HG02678 (cell line): ENCODE results near the gene MSX1.

Experiments used
- ATAC-seq: cut with Tn5 transposase; IDR thresholded peaks from one replicate; pipeline ENCODE4 v1.9.1; 2021; ENCODE audit warnings: mild to moderate bottlenecking, moderate library complexity; ENCODE audit not compliant: unreplicated experiment

The MSX1 gene

GRCh38 chr4:4856071-4857000, 3.1 kb upstream of the MSX1 start:
- ATAC-seq = no peak

DNA sequence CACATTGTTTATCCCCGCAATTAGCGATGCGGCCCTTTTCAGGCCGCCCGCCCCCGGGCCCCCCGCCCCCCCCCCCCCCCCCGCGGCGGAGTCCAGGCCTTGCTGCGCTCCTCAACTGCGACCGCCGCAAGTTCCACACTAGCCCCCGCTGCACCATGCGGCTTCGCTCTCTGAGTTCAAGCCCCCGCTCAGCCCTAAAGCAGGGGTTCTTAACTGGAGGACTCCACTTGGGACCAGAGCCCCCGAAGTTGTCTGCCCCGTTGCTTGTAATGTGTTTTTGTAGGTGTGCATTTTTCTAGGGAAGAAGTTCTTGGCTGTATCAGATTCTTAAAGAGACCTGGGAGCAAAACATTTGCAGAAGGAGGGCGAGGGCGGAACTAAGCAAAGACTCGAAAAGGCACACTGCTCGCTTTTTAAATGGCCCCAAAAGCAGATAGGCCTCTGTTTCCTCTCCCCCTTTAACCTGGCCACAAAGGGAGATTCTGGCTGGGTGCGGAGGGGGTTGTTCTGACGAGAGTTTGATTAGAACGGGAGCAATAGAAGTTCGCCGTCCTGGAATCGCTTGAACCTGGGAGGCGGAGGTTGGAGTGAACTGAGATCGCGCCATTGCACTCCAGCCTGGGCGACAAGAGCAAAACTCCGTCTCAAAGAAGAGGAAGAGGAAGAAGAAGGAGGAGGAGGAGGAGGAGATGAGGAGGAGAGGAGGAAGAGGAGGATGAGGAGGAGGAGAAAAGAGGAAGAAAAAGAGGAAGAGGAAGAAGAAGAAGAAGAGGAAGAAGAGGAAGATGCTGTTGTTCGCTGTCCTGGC, 2.3 kb upstream of the MSX1 start:
- ATAC-seq = no peak

DNA sequence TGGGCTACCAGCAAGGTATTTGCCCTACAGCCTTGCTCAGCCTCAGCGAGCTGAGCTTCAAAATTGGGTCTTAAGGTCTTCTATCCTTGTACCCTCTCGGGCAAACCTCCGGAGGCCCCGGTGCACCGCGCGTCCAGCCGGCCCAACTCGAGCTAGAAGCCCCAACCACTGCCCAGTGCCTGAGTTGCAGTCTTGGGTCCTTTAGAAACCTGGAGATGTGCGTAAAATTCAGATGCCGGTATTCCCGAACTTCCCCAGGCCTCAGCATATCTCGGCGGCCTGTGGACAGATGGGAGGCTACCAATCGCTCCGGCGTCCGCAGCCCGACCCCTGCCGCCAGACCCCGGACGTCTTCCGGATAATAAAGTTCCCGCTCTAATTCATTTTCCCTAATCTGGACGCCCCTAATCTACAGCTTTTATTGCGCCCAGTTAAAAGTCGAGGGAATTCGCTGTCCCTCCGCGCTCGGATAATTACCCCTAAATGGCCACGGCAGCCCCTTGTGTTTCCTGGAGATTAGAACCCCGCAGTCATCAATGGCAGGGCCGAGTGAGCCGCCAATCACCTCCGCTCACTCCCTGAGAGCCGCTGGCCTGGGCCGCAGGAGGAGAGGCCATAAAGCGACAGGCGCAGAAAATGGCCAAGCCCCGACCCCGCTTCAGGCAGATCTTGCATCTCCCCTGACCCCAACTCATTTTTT, 1.5 kb upstream of the MSX1 start:
- ATAC-seq = no peak

- no peak for ATAC-seq
These were observed 739 bp upstream of the MSX1 start for GRCh38 chr4:4858527-4859324.

DNA sequence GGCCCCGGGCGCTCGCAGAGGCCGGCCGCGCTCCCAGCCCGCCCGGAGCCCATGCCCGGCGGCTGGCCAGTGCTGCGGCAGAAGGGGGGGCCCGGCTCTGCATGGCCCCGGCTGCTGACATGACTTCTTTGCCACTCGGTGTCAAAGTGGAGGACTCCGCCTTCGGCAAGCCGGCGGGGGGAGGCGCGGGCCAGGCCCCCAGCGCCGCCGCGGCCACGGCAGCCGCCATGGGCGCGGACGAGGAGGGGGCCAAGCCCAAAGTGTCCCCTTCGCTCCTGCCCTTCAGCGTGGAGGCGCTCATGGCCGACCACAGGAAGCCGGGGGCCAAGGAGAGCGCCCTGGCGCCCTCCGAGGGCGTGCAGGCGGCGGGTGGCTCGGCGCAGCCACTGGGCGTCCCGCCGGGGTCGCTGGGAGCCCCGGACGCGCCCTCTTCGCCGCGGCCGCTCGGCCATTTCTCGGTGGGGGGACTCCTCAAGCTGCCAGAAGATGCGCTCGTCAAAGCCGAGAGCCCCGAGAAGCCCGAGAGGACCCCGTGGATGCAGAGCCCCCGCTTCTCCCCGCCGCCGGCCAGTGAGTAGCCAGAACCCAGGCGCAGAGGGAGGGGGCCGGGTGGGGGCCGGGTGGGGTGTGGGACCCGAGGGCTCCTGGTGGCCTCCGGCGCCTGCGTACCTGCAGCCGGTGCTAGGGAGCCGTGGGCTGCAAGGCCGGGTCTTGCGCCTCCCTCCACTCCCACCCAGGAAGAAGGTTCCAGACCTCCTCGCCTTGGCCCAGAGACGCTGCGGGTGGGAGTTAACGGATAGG, 534 bp downstream of the MSX1 start:
- no peak for ATAC-seq

DNA sequence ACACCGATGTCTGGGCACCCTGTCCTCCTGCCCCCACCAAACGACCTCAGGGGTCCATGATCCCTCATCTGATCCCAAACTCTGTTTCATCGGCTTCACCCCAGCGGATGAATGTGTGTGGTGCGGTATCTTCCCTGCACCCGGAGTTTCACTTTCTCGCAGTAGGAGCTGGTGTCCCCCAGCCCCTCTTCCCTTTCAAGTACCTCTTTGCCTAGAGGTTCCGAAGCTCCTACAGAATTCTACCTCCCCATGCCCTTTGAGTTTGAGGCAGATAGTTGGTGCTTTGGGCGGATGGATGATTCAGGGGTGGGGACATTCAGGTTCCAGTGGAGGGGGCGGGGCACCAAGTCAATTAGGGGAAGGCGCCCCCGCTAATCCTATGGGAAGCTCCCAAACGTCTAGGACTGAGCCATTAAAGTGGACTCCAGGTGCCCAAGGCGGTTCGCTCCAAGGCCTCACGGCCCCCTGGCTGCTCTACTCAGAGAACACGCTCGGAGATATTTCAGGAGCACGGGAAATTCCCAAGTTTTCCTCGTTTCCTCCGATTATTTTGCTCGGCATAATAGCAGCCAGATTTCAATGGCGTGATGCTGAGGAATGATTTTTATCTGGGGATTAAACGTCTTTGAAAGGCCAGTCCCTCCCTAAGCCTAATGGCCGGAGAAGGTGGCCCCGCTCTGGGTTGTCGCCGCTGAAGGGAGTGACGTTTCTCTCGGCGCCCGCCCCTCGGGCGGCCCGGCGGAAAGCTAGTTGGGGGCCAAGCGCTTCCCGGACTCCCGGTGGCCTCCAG, 1.3 kb downstream of the MSX1 start:
- ATAC-seq = no peak

- ATAC-seq = no peak
These were observed 2.0 kb downstream of the MSX1 start for GRCh38 chr4:4861390-4862018.

DNA sequence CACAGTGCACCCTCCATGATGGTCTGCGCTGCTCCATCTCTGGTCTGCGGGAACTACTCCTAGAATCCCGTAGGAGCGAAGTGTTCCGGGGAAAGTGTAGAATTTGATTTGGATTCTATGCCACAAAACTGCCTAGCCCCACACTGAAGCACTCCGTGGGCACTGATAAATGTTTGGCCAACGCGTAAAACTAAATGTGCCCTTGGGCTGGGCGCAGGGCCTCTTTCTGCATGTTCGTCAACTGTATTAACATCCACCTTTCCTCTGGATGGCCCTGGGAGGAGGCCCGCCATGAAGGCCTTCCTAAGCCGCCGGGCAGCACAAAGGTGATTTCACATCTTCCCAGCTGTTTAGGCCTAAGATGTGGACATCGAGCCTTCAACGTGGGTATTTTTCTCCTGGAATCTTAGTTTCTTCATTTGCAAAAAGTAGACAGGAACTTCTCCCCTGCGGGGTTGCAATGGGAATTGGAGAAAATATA, 2.6 kb downstream of the MSX1 start:
- no peak for ATAC-seq

GRCh38 chr4:4862665-4863482, 3.4 kb downstream of the MSX1 start:
- no peak for ATAC-seq

DNA sequence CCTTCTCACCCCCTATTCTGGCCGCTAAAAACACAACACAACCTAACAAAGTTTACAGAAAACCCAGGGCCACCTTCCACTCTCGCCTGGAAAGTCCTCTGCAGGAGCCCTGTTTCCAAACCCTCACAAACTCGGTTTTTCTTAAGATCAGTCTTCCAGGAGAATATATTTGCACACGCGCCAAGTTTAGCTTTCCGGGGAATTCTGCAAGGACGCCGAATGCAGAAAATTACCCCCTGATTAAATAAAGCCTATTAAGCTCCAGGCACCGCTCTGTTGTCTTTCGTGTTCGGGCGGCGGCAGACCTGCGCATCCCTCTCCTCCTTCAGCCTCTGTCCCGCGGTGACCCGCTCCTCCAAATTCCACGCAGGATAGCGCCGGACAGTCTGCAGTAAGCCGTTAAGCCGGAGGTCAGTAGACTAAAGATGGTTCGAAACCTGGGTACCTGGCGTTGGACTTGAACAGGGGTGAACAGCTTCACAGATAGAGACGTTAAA, 5.0 kb downstream of the MSX1 start:
- ATAC-seq = no peak

DNA sequence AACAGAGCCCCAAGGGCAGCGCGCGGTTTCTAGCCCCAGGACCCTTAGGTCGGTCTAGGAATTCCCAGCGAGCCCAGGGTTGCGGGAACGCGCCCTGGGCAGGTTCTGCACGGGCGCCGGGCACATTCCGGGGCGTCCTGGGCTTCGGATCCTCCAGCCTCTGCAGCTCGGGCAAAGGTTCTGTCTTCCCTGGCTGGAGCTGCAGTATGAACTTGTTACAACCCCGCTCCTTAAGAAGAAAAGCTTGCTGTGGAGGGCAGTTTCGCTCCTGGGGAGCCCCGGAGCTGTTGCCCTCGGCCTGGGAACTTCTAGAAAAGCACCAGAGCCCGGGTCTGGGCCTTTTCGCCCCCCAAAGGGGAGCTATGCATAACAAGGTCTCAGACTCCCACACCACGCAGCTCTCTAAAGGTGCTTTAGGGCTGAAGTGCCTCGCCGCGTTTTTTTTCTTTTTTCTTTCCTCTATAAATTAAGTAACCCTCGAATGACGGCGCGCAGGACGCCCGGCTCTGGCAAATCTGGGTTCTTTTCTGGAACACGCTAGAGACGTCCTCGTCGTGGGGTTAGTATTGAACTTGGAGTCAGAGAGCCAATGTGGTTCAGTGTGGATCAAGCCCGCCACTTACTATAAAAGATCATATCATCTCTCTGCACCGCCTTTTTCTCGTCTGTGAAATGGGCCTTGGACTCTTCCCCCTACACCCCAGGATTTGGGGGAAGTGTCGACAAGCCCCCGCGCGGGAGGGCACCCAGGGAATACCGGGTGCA, 5.7 kb downstream of the MSX1 start:
- no peak for ATAC-seq

DNA sequence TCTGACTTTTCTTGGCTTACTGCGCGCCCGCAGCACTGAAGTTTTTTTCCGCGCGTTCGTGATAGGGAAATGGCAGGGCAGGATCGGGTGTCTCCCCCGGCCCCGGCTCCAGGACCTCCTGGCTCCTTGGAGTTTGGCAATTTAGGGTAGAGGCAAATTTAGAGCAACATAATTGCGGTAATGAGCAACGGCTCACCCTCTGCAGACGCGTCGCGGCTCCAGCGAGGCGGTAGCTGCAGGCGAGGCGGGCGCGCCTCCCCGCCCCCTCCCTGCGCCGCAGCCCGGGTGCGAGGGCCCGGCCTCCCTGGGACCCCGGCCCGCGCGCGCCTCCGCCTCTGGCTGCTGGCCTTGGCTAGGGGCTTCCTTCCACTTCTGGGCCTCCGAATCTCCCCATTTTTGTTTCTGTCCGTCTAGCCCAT, 6.2 kb downstream of the MSX1 start:
- no peak for ATAC-seq

- ATAC-seq = no peak
These were observed 6.8 kb downstream of the MSX1 start for GRCh38 chr4:4866124-4866865.

DNA sequence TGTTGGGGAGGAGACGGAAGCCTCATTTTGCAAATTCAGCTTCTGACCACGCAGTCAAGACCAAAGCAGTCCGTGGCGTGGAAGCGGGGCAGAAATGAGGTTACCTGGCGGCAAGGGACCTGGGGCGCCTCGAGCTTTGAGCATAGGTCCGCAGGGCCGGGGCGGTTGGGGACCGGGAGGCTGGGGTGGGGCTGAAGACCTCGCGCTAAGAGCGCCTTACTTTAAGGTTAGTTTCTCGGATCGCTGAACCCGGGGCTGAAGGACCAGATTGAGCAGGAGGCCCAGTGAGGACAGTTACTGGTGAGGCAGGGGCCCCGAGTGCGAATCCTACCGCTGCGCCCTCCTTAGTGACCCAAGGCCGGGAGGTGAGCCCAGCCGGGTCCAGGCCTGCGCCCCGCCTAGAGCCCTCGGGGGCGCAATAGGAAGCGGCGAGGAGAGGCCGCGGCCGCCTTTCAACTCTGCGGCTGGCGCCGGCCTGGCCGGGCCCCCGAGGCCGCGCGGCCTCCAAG, 7.5 kb downstream of the MSX1 start:
- no peak for ATAC-seq

GRCh38 chr4:4867375-4868039, 8.0 kb downstream of the MSX1 start:
- no peak for ATAC-seq
